HEK293 (cell line): ENCODE data around the gene SMR3B.

Experiments used
- CTCF ChIA-PET: fragments of 350-600 bp; formaldehyde crosslinking; extraction: SDS; loops from one replicate; lab custom pipeline; 2021; ENCODE audit warnings: antibody characterized with exemption; lab: Yijun Ruan, JAX
- POLR2A ChIA-PET: fragments of 300-600 bp; formaldehyde crosslinking; extraction: SDS; loops from one replicate; lab custom pipeline; 2020; ENCODE audit warnings: antibody characterized with exemption, inconsistent platforms; lab: Yijun Ruan, JAX
- H3K27ac ChIP-seq: fragments of 200-500 bp; sonication (Bioruptor generic); 2 replicates; pipeline ENCODE4 v1.5.1; 2014; ENCODE audit warnings: low read depth, low read length, control low read depth, inconsistent platforms; ENCODE audit errors: extremely low read depth
- H3K36me3 ChIP-seq, 2 experiments: fragments of 200-500 bp in 1 of 2; sonication (Bioruptor generic) in 1 of 2; 1 replicate in 1 of 2; 2 replicates in 1 of 2; pipeline ENCODE4 v1.5.1; 2014 to 2017; ENCODE audit warnings: inconsistent platforms in 2 of 2, low read length in 2 of 2; ENCODE audit not compliant: control insufficient read depth in 2 of 2, insufficient read depth in 1 of 2
- H3K4me1 ChIP-seq: fragments of 200-500 bp; sonication (Bioruptor generic); 2 replicates; pipeline ENCODE4 v1.5.1; 2014; ENCODE audit warnings: mild to moderate bottlenecking, low read length, inconsistent platforms; ENCODE audit not compliant: control insufficient read depth, insufficient read depth
- H3K4me3 ChIP-seq: 2 replicates; pipeline ENCODE4 v1.5.1; 2011; ENCODE audit warnings: low read depth, mild to moderate bottlenecking, control low read depth, low read length, moderate library complexity
- H3K9me3 ChIP-seq: fragments of 200-500 bp; sonication (Bioruptor generic); 2 replicates; pipeline ENCODE4 v1.5.1; 2014; ENCODE audit warnings: low read depth, low read length, inconsistent platforms; ENCODE audit not compliant: control insufficient read depth, insufficient read depth
- KLF7 ChIP-seq: fragments of 450-650 bp; formaldehyde crosslinking; IDR thresholded peaks from 2 replicates; pipeline ENCODE4 v1.5.1; 2016; ENCODE audit warnings: missing biosample characterization, missing genetic modification characterization, borderline replicate concordance
- KLF8 ChIP-seq: fragments of 450-650 bp; formaldehyde crosslinking; IDR thresholded peaks from 2 replicates; pipeline ENCODE4 v1.5.1; 2016; ENCODE audit warnings: missing biosample characterization, missing genetic modification characterization
- MEIS1 ChIP-seq: sonication (generic); formaldehyde crosslinking; IDR thresholded peaks from 2 replicates; pipeline ENCODE4 v1.8.1; 2022; ENCODE audit warnings: missing genetic modification reagents, mild to moderate bottlenecking, borderline replicate concordance
- REST ChIP-seq: fragments of 450-650 bp; formaldehyde crosslinking; IDR thresholded peaks from 2 replicates; pipeline ENCODE4 v1.5.1; 2016; ENCODE audit warnings: missing biosample characterization, missing genetic modification characterization
- YY2 ChIP-seq: fragments of 450-650 bp; formaldehyde crosslinking; IDR thresholded peaks from 2 replicates; pipeline ENCODE4 v1.5.1; 2016; ENCODE audit warnings: missing biosample characterization, missing genetic modification characterization
- ZBTB20 ChIP-seq: fragments of 450-650 bp; formaldehyde crosslinking; IDR thresholded peaks from 2 replicates; pipeline ENCODE4 v1.5.1; 2016; ENCODE audit warnings: missing biosample characterization, missing genetic modification characterization
- ZBTB48 ChIP-seq: fragments of 450-650 bp; formaldehyde crosslinking; IDR thresholded peaks from 2 replicates; pipeline ENCODE4 v1.5.1; 2016; ENCODE audit warnings: missing biosample characterization, missing genetic modification characterization
- ZBTB49 ChIP-seq: fragments of 450-650 bp; formaldehyde crosslinking; IDR thresholded peaks from 2 replicates; pipeline ENCODE4 v1.5.1; 2016; ENCODE audit warnings: missing biosample characterization, missing genetic modification characterization, low read depth
- ZNF10 ChIP-seq: fragments of 450-650 bp; formaldehyde crosslinking; IDR thresholded peaks from 2 replicates; pipeline ENCODE4 v1.5.1; 2017; ENCODE audit warnings: missing biosample characterization, missing genetic modification characterization
- ZNF112 ChIP-seq: fragments of 450-650 bp; formaldehyde crosslinking; IDR thresholded peaks from 2 replicates; pipeline ENCODE4 v1.5.0; 2017; ENCODE audit warnings: missing biosample characterization, missing genetic modification characterization
- ZNF132 ChIP-seq: fragments of 450-650 bp; formaldehyde crosslinking; IDR thresholded peaks from 2 replicates; pipeline ENCODE4 v1.5.1; 2017; ENCODE audit warnings: missing biosample characterization, missing genetic modification characterization, borderline replicate concordance
- ZNF133 ChIP-seq: fragments of 450-650 bp; formaldehyde crosslinking; IDR thresholded peaks from 2 replicates; pipeline ENCODE4 v1.5.1; 2016; ENCODE audit warnings: missing biosample characterization, missing genetic modification characterization
- ZNF2 ChIP-seq: fragments of 450-650 bp; formaldehyde crosslinking; IDR thresholded peaks from 2 replicates; pipeline ENCODE4 v1.5.1; 2016; ENCODE audit warnings: missing biosample characterization, missing genetic modification characterization
- ZNF266 ChIP-seq: fragments of 450-650 bp; formaldehyde crosslinking; IDR thresholded peaks from 2 replicates; pipeline ENCODE4 v1.5.1; 2016; ENCODE audit warnings: missing biosample characterization, missing genetic modification characterization, low read depth
- ZNF302 ChIP-seq: fragments of 450-650 bp; formaldehyde crosslinking; IDR thresholded peaks from 2 replicates; pipeline ENCODE4 v1.5.1; 2016; ENCODE audit warnings: missing biosample characterization, missing genetic modification characterization, low read depth
- ZNF350 ChIP-seq: fragments of 450-650 bp; formaldehyde crosslinking; IDR thresholded peaks from 2 replicates; pipeline ENCODE4 v1.5.0; 2017; ENCODE audit warnings: missing biosample characterization, mild to moderate bottlenecking, missing genetic modification characterization
- ZNF394 ChIP-seq: fragments of 450-650 bp; formaldehyde crosslinking; IDR thresholded peaks from 2 replicates; pipeline ENCODE4 v1.5.1; 2016; ENCODE audit warnings: missing biosample characterization, missing genetic modification characterization, mild to moderate bottlenecking, moderate library complexity, borderline replicate concordance
- ZNF48 ChIP-seq: fragments of 450-650 bp; formaldehyde crosslinking; IDR thresholded peaks from 2 replicates; pipeline ENCODE4 v1.5.1; 2016; ENCODE audit warnings: missing biosample characterization, missing genetic modification characterization
- ZNF521 ChIP-seq: fragments of 450-650 bp; formaldehyde crosslinking; IDR thresholded peaks from 2 replicates; pipeline ENCODE4 v1.5.1; 2017; ENCODE audit warnings: missing biosample characterization, mild to moderate bottlenecking, missing genetic modification characterization
- ZNF530 ChIP-seq: fragments of 450-650 bp; formaldehyde crosslinking; IDR thresholded peaks from 2 replicates; pipeline ENCODE4 v1.5.1; 2016; ENCODE audit warnings: low read depth, missing biosample characterization, missing genetic modification characterization
- ZNF544 ChIP-seq: fragments of 450-650 bp; formaldehyde crosslinking; IDR thresholded peaks from 2 replicates; pipeline ENCODE4 v1.5.0; 2017; ENCODE audit warnings: missing biosample characterization, missing genetic modification characterization
- ZNF548 ChIP-seq: fragments of 450-650 bp; formaldehyde crosslinking; IDR thresholded peaks from 2 replicates; pipeline ENCODE4 v1.5.1; 2016; ENCODE audit warnings: missing biosample characterization, missing genetic modification characterization
- ZNF560 ChIP-seq: fragments of 450-650 bp; formaldehyde crosslinking; IDR thresholded peaks from 2 replicates; pipeline ENCODE4 v1.5.1; 2017; ENCODE audit warnings: missing biosample characterization, missing genetic modification characterization, borderline replicate concordance
- ZNF621 ChIP-seq: fragments of 450-650 bp; formaldehyde crosslinking; IDR thresholded peaks from 2 replicates; pipeline ENCODE4 v1.5.1; 2017; ENCODE audit warnings: missing biosample characterization, missing genetic modification characterization
- ZNF623 ChIP-seq: fragments of 450-650 bp; formaldehyde crosslinking; IDR thresholded peaks from 2 replicates; pipeline ENCODE4 v1.5.1; 2016; ENCODE audit warnings: missing biosample characterization, missing genetic modification characterization
- ZNF707 ChIP-seq: fragments of 450-650 bp; formaldehyde crosslinking; IDR thresholded peaks from 2 replicates; pipeline ENCODE4 v1.5.1; 2016; ENCODE audit warnings: missing biosample characterization, missing genetic modification characterization
- TF ChIP-seq, protein P1 (sequence below): fragments of 450-650 bp; formaldehyde crosslinking; IDR thresholded peaks from 2 replicates; pipeline ENCODE4 v1.5.0; 2017; ENCODE audit warnings: missing biosample characterization, missing genetic modification characterization, borderline replicate concordance

SMR3B gene

DNA sequence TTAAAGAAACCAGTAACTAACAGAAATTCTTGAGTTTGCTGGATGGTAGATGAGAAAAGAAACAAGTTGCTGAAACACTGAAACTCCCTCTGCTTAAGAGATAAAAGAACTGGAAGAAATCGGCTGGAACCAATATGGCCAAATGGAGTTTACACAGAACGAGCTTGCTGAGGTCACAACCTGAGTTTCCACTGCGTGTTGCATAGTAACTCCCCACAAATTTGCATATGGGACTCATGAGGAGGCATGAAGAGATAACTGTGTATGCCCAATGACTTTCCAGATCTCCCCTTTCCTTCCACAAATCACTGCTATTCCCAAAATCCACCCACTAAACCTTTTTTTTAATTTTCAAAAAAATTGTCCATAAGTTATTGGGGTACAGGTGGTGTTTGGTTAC is 10.2 kb upstream of the SMR3B start (continued):
- TF ChIP-seq ZNF10 (tag by site-specific recombination): no peak

- ChIA-PET CTCF (no interaction called here), POLR2A (no interaction called here)
- no peaks in the 10 kb centered on the region for H3K4me1 ChIP-seq
- no peak overlapping the region for H3K4me3 ChIP-seq
- no peaks in the 10 kb centered on the region for H3K9me3 ChIP-seq
- no peaks in the 10 kb centered on the region for H3K36me3 ChIP-seq
- H3K27ac ChIP-seq: no peak overlapping the region
- TF ChIP-seq KLF7 (tag by site-specific recombination): no peak
- no peak for TF ChIP-seq ZNF302 (tag by site-specific recombination)
- no peak for TF ChIP-seq ZNF132
- no peak for TF ChIP-seq KLF8 (tag by site-specific recombination)
- TF ChIP-seq ZNF2 (tag by site-specific recombination): no peak
- no peak for TF ChIP-seq ZBTB48 (tag by site-specific recombination)
- TF ChIP-seq ZBTB49 (tag by site-specific recombination): no peak
- no peak for TF ChIP-seq ZNF350
- TF ChIP-seq ZBTB20 (tag by site-specific recombination): no peak
- no peak for TF ChIP-seq ZNF394
- TF ChIP-seq ZNF530 (tag by site-specific recombination): no peak
- no peak for TF ChIP-seq ZNF621 (tag by site-specific recombination)
- TF ChIP-seq ZNF707 (tag by site-specific recombination): no peak
- no peak for TF ChIP-seq ZNF521 (tag by site-specific recombination)
- TF ChIP-seq ZNF266: no peak
- TF ChIP-seq YY2: no peak
- no peak for TF ChIP-seq ZNF623
- no peak for TF ChIP-seq REST (tag by site-specific recombination)
- no peak for TF ChIP-seq ZNF544 (tag by site-specific recombination)
- no peak for TF ChIP-seq ZNF10 (tag by site-specific recombination)
Observed at GRCh38 chr4:70380578-70380977, 2.4 kb upstream of the SMR3B start.

GRCh38 chr4:70392057-70392776 is 9.3 kb downstream of the SMR3B start:
- no peak overlapping the region for H3K27ac ChIP-seq
- H3K36me3 ChIP-seq: no peaks in the 10 kb centered on the region
- no peak overlapping the region for H3K4me3 ChIP-seq
- CTCF ChIA-PET: interaction anchor here (0.6 kb wide), 1 partner anchor 933 kb away, joined by 4 read pairs; no protein-coding TSS in a partner anchor
- no peaks in the 10 kb centered on the region for H3K9me3 ChIP-seq
- POLR2A ChIA-PET: no interaction called here
- no peaks in the 10 kb centered on the region for H3K4me1 ChIP-seq
- TF ChIP-seq ZNF112 (tag by site-specific recombination) (no peak), ZNF548 (tag by site-specific recombination) (no peak), ZNF133 (tag by site-specific recombination) (no peak), MEIS1 (CRISPR knock-in tag) (no peak), ZNF560 (tag by site-specific recombination) (no peak), ZNF48 (tag by site-specific recombination) (no peak)
- TF ChIP-seq, protein P1, sequence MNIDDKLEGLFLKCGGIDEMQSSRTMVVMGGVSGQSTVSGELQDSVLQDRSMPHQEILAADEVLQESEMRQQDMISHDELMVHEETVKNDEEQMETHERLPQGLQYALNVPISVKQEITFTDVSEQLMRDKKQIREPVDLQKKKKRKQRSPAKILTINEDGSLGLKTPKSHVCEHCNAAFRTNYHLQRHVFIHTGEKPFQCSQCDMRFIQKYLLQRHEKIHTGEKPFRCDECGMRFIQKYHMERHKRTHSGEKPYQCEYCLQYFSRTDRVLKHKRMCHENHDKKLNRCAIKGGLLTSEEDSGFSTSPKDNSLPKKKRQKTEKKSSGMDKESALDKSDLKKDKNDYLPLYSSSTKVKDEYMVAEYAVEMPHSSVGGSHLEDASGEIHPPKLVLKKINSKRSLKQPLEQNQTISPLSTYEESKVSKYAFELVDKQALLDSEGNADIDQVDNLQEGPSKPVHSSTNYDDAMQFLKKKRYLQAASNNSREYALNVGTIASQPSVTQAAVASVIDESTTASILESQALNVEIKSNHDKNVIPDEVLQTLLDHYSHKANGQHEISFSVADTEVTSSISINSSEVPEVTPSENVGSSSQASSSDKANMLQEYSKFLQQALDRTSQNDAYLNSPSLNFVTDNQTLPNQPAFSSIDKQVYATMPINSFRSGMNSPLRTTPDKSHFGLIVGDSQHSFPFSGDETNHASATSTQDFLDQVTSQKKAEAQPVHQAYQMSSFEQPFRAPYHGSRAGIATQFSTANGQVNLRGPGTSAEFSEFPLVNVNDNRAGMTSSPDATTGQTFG (tag by site-specific recombination): no peak
